GM18511 (cell line): ENCODE data around the gene MSH4.
"Not testable (repeated sequence)": the region's sequence is repeated elsewhere in the genome, so short reads cannot be mapped to it uniquely, and the experiment has no call there.

Experiments used
- ATAC-seq: cut with Tn5 transposase; IDR thresholded peaks from one replicate; pipeline ENCODE4 v1.9.1; 2021; ENCODE audit warnings: mild to moderate bottlenecking, moderate library complexity; ENCODE audit not compliant: unreplicated experiment

The MSH4 gene

GRCh38 chr1:75795703-75796193 is 934 bp upstream of the MSH4 start:
- no peak for ATAC-seq

DNA sequence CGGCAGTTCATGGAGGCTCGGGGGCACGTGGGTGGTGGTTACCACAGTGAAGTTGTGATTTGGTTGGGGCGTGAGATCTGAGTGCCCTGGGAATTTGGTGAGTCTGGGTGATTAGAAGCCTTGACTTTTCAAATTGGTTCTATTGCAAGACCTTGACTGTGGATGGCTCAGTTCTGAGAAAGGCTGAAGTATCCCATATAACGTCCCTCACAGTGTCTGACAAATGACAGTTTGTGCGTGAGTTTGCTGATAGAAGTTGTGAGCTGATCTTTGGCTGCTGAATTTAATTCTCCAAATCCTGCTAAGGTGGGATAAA is 549 bp downstream of the MSH4 start:
- ATAC-seq, result no peak

DNA sequence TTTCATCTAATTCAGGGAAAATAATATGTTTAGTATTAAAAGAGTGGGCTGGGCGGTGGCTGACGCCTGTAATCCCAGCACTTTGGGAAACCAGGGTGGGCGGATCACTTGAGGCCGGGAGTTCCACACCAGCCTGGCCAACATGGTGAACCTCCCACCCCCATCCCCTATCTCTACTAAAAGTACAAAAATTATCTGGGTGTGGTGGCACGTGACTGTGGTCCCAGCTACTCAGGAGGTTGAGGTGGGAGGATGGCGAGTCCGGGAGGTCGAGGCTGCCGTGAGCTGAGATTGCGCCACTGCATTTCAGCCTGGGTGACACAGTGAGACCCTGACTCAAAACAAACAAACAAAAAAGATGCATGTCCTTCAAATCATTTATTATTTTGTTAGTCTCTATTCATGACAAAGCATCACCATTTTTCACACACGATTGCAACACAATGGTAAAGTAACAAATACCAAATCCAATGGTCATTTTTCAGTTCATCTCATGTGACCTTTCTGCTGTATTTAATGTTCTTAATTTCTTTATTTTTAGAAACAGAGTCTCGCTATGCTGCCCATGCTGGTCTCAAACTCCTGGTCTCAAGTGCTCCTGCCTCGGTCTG is 1.0 kb downstream of the MSH4 start:
- ATAC-seq, result no peak

DNA sequence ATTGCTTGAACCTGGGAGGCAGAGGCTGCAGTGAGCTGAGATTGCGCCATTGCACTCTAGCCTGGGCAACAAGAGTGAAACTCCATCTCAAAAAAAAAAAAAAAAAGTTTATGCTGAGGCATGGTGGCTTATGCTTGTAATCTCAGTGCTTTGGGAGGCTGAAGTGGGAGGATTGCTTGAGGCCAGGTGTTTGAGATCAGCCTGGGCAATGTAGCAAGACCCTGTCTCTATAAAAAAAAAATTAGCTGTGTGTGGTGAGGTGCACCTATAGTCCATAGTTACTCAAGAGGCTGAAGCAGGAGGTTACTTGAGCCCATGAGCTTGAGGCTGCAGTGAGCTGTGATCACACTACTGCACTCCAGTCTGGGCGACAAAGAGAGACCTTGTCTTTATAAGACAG is 4.8 kb downstream of the MSH4 start:
- not testable (repeated sequence) for ATAC-seq

GRCh38 chr1:75808921-75809320 is 12.2 kb downstream of the MSH4 start:
- ATAC-seq, result no peak

- ATAC-seq, result not testable (repeated sequence)
These were observed 13.4 kb downstream of the MSH4 start for GRCh38 chr1:75810113-75810512.

- no peak for ATAC-seq
These were observed 14.7 kb downstream of the MSH4 start for GRCh38 chr1:75811211-75811981.

DNA sequence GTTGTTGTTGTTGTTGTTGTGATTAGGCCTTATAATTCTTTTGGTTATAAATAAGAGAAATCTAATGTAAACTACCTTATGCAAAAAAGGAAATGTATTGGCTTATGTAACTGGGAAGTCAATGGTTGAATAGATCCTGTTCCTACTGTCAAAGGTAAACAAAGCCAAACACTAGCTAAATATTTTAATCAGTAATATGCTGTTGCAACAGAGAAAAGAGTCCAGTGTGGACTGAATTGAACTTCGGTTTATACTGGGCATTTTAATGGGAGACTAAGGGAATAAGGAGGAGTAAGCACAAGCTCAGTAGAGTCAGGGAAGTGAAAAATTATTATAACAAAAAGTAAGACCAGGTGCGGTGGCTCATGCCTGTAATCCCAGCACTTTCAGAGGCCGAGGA is 15.4 kb downstream of the MSH4 start:
- no peak for ATAC-seq

GRCh38 chr1:75823596-75823995 is 26.9 kb downstream of the MSH4 start:
- ATAC-seq, result not testable (repeated sequence)

GRCh38 chr1:75836528-75837100 is 39.9 kb downstream of the MSH4 start:
- ATAC-seq, result no peak

GRCh38 chr1:75838079-75838478 is 41.4 kb downstream of the MSH4 start:
- ATAC-seq, result no peak

- no peak for ATAC-seq
These were observed 44.7 kb downstream of the MSH4 start for GRCh38 chr1:75841421-75841820.

DNA sequence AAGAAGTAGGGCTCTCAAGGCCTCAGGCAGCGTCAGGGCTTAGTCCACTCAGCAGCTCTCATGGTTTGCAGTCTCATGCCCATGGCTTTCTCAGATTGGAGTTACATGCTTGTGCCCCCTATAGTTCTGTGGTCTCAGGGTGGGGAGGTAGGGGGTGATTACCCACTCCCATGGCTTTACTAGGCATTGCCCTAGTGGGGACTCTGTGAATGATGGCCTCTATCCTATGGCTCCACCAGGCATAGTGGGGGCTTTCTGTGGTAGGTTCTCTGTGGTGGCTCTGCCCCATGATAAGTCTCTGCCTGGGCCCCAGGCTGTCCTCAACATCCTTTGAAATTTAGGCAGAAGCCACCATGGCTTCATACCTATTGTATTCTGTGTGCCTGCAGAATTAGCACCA is 48.9 kb downstream of the MSH4 start:
- no peak for ATAC-seq

- no peak for ATAC-seq
These were observed 58.3 kb downstream of the MSH4 start for GRCh38 chr1:75855010-75855409.

- ATAC-seq, result no peak
These were observed 59.1 kb downstream of the MSH4 start for GRCh38 chr1:75855734-75856133.

GRCh38 chr1:75861831-75862230 is 65.1 kb downstream of the MSH4 start:
- ATAC-seq, result no peak

DNA sequence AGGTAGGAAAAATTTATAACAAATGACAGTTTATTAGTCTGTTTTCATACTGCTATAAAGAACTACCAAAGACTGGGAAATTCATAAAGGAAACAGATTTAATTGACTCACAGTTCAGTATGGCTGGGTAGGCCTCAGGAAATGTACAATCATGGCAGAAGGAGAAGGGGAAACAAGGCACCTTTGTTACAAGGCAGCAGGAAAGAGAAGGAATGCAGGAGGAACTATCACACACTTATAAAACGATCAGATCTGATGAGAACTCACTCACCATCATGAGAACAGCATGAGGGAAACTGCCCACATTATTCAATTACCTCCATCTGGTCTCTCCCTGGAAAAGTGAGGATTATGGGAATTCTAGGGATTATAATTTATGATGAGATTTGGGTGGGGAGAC is 74.3 kb downstream of the MSH4 start:
- ATAC-seq, result no peak

GRCh38 chr1:75879985-75880384 is 83.3 kb downstream of the MSH4 start:
- ATAC-seq, result no peak

- no peak for ATAC-seq
These were observed 87.8 kb downstream of the MSH4 start for GRCh38 chr1:75884437-75884836.

DNA sequence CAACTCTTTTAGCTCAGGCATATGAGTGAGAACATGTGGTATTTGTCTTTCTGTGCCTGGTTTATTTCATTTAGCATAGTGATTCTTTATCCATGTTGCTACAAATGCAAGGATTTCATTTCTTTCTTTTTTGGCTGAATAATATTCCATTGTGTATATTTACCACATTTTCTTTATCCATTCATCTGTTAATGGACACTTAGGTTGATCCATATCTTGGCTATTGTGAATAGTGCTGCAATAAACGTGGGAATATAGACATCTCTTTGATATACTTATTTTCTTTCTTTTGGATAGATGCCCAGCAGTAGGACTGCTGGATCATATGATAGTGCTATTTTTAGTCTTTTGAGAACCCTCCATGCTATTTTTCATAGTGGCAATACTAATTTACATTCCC is 104.7 kb downstream of the MSH4 start:
- ATAC-seq, result no peak

DNA sequence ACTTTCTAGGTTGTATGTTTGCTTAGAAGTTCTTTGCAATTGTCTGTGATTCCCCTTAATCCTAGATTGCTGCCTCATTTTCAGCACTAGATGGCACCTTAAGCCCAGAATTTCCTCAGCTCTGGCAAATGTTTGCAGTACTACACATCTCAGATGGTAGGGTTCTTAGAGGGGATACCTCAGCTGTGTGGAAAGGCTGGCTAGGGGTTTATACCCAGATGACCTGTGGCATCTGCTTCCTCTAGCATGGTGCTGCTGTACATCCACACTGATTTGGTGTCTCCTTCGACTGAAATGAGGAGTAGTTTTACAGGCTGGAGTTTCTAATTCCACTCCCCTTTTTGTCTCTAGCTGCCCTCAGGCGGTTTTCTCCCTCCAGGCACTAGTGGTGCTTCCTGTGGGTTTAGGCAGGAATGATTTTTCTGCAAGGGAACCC is 112.1 kb downstream of the MSH4 start:
- peak; percentile 90 for ATAC-seq

DNA sequence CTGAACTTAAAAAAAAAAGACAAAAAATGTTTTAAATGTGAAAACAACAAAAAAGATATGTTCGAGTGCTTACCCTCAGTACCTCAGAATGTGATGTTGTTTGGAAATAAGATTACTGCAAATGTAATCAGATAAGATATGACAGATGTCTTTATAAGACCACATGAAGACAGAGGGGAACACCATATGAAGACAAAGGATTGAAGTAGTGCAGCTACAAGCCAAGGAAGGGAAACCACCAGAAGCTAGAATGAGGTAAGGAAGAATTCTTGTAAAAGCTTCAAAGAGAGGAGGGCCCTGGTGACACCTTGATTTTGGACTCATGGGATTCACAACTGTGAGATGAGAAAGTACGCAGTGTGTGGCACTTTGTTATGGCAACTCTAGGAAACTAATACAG is 120.2 kb downstream of the MSH4 start:
- ATAC-seq, result no peak
